ENCODE results near the gene AKAIN1.

DNA sequence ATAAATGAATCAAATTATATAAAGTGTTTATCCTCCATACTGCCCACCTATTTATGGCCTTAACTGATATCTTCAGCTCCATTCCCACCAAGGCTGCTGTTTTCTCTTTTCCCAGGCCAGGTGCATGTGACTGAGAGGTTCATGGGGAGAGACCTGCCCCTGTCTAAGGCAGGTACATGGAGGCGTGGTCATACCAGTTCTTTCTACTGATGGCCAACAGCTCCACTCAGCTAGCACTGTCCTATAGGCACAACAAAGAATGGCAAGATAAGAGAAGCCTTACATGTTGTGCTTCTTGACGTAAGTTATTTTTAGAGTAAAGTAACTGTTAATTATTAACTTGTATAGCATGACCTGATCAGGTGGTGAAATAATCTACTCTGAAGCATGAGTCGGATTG is 16.8 kb downstream of the AKAIN1 start:
- TF ChIP-seq, protein P1, sequence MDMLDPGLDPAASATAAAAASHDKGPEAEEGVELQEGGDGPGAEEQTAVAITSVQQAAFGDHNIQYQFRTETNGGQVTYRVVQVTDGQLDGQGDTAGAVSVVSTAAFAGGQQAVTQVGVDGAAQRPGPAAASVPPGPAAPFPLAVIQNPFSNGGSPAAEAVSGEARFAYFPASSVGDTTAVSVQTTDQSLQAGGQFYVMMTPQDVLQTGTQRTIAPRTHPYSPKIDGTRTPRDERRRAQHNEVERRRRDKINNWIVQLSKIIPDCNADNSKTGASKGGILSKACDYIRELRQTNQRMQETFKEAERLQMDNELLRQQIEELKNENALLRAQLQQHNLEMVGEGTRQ (IDR thresholded peaks at IDR 0.05; ENCODE audit: borderline replicate concordance, low read depth, low read length), result no peak
- TF ChIP-seq STAT1 (conservative IDR thresholded peaks at IDR 0.05) (no peak), SPI1 (IDR thresholded peaks at IDR 0.05; ENCODE audit: borderline replicate concordance, insufficient read depth, low read depth, low read length) (no peak), POLR2A (IDR thresholded peaks at IDR 0.05; ENCODE audit: low read depth, low read length) (no peak), CTCF (IDR thresholded peaks at IDR 0.05 in 2 of 3, conservative IDR thresholded peaks at IDR 0.05 in 1 of 3; ENCODE audit: control insufficient read depth in 2 of 3, extremely low read depth in 1 of 3, insufficient read depth in 1 of 3, low read depth in 3 of 3, low read length in 3 of 3) (no peak), ZSCAN29 (IDR thresholded peaks at IDR 0.05) (no peak), JUND (IDR thresholded peaks at IDR 0.05; ENCODE audit: low read depth, low read length) (no peak), EZH2 (IDR thresholded peaks at IDR 0.05; ENCODE audit: borderline replicate concordance, control insufficient read depth, low read depth, low read length) (no peak), CHD4 (IDR thresholded peaks at IDR 0.05) (no peak), POLR2AphosphoS2 (IDR thresholded peaks at IDR 0.05; ENCODE audit: low read depth, low read length) (no peak), ZBTB33 (IDR thresholded peaks at IDR 0.05) (no peak), RFX5 (IDR thresholded peaks at IDR 0.05; ENCODE audit: low read depth, low read length) (no peak)
- TF ChIP-seq, protein P2, sequence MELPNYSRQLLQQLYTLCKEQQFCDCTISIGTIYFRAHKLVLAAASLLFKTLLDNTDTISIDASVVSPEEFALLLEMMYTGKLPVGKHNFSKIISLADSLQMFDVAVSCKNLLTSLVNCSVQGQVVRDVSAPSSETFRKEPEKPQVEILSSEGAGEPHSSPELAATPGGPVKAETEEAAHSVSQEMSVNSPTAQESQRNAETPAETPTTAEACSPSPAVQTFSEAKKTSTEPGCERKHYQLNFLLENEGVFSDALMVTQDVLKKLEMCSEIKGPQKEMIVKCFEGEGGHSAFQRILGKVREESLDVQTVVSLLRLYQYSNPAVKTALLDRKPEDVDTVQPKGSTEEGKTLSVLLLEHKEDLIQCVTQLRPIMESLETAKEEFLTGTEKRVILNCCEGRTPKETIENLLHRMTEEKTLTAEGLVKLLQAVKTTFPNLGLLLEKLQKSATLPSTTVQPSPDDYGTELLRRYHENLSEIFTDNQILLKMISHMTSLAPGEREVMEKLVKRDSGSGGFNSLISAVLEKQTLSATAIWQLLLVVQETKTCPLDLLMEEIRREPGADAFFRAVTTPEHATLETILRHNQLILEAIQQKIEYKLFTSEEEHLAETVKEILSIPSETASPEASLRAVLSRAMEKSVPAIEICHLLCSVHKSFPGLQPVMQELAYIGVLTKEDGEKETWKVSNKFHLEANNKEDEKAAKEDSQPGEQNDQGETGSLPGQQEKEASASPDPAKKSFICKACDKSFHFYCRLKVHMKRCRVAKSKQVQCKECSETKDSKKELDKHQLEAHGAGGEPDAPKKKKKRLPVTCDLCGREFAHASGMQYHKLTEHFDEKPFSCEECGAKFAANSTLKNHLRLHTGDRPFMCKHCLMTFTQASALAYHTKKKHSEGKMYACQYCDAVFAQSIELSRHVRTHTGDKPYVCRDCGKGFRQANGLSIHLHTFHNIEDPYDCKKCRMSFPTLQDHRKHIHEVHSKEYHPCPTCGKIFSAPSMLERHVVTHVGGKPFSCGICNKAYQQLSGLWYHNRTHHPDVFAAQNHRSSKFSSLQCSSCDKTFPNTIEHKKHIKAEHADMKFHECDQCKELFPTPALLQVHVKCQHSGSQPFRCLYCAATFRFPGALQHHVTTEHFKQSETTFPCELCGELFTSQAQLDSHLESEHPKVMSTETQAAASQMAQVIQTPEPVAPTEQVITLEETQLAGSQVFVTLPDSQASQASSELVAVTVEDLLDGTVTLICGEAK (IDR thresholded peaks at IDR 0.05; ENCODE audit: borderline replicate concordance), result no peak
- TF ChIP-seq, protein P3, sequence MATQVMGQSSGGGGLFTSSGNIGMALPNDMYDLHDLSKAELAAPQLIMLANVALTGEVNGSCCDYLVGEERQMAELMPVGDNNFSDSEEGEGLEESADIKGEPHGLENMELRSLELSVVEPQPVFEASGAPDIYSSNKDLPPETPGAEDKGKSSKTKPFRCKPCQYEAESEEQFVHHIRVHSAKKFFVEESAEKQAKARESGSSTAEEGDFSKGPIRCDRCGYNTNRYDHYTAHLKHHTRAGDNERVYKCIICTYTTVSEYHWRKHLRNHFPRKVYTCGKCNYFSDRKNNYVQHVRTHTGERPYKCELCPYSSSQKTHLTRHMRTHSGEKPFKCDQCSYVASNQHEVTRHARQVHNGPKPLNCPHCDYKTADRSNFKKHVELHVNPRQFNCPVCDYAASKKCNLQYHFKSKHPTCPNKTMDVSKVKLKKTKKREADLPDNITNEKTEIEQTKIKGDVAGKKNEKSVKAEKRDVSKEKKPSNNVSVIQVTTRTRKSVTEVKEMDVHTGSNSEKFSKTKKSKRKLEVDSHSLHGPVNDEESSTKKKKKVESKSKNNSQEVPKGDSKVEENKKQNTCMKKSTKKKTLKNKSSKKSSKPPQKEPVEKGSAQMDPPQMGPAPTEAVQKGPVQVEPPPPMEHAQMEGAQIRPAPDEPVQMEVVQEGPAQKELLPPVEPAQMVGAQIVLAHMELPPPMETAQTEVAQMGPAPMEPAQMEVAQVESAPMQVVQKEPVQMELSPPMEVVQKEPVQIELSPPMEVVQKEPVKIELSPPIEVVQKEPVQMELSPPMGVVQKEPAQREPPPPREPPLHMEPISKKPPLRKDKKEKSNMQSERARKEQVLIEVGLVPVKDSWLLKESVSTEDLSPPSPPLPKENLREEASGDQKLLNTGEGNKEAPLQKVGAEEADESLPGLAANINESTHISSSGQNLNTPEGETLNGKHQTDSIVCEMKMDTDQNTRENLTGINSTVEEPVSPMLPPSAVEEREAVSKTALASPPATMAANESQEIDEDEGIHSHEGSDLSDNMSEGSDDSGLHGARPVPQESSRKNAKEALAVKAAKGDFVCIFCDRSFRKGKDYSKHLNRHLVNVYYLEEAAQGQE (IDR thresholded peaks at IDR 0.05; ENCODE audit: low read depth, low read length), result no peak

Measured in GM12878 (cell line).